ENCODE results near the gene TECPR1. TPM values are rescaled to one million over a fixed set of nuclear protein-coding genes. Genes with fewer than 3 reads are reported as not detected.

The TECPR1 gene
- total and polyA plus RNA-seq, 4 donors = 16.7 to 73.6 (median 31.8) TPM

DNA sequence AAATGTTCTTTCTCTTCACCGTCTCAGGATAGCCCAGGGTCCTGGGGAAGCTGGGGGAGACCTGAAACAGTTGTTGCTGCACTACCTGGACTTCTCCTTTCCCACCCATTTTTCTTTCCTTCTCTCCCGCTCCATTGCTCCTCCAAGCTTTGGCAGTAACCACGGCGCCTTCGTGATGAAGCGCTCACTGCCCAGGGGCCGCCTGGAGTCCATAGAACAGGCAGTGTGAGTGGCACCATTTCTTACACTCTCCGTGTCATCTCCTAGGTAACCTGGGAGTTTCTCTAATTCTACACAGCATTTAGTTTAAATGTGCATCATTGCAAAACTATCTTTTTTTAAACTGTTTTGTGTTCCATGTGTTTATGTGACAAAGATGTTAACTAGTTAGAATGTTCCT is 81.1 kb downstream of the TECPR1 start:
- Histone ChIP-seq H3K27me3 (ENCODE audit: control insufficient read depth in 3 of 3, insufficient read depth in 3 of 3, low read length in 2 of 3) (no peaks in the 10 kb centered on the region), H3K4me1 (ENCODE audit: control insufficient read depth in 5 of 5, insufficient read depth in 5 of 5, low read length in 5 of 5) (peaks cover 0 to 8% (median 0%) of the 10 kb centered on the region in 5 donors), H3K4me3 (no peak overlapping the region), H3K9ac (ENCODE audit: insufficient read depth in 1 of 2, low read length in 2 of 2) (no peak overlapping the region), H3K27ac (ENCODE audit: low read depth in 1 of 2, low read length in 1 of 2) (no peak overlapping the region), H3K36me3 (ENCODE audit: control insufficient read depth in 4 of 4, insufficient read depth in 4 of 4, low read length in 4 of 4) (peaks cover 0 to 11% (median 6%) of the 10 kb centered on the region in 4 donors), H3K9me3 (ENCODE audit: control insufficient read depth in 4 of 4, insufficient read depth in 3 of 4, low read length in 3 of 4) (no peaks in the 10 kb centered on the region)
- WGBS, 2 donors = 91 to 95% methylated on average over 8 of the region's 8 CpGs
- ATAC-seq (ENCODE audit: insufficient read depth, low FRiP score) (no peak), DNase-seq (no peak)
- TF ChIP-seq, protein P1, sequence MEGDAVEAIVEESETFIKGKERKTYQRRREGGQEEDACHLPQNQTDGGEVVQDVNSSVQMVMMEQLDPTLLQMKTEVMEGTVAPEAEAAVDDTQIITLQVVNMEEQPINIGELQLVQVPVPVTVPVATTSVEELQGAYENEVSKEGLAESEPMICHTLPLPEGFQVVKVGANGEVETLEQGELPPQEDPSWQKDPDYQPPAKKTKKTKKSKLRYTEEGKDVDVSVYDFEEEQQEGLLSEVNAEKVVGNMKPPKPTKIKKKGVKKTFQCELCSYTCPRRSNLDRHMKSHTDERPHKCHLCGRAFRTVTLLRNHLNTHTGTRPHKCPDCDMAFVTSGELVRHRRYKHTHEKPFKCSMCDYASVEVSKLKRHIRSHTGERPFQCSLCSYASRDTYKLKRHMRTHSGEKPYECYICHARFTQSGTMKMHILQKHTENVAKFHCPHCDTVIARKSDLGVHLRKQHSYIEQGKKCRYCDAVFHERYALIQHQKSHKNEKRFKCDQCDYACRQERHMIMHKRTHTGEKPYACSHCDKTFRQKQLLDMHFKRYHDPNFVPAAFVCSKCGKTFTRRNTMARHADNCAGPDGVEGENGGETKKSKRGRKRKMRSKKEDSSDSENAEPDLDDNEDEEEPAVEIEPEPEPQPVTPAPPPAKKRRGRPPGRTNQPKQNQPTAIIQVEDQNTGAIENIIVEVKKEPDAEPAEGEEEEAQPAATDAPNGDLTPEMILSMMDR (IDR thresholded peaks at IDR 0.05; ENCODE audit: control extremely low read depth, extremely low read depth) = no peak

DNA sequence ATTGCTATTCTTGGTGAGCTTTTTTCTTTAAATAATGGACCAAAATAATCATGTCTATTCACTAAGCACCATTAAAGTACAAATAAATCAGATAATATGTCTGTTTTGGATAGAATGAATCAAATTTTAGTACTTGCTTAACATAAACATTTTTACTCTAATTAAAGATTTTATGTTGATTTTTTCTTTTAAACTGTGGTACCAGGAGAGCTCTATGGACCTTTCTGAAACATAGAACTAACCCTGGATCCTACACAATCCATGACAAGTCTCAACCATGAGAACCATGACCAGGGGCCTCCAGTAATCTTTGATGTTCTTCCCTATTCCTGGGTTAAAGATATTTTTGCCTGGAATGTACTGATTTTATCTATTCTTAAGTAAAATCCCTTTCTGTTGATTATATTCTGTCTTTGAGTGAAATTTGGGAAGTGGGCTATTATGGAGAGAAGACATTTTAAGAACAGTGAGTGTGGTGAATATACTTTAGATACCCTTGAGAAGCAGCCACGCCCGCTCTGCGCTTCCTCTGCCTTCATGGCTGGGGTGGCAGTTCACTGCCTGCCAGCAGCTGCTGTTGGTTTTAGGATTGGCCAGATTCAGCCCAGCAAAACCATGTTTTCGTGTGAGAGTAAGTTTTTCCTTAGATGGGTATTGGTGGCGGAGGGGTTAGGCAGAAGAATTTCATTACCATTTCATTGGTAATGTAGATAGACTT is 83.0 kb downstream of the TECPR1 start:
- ATAC-seq (ENCODE audit: insufficient read depth, low FRiP score) = no peak

DNA sequence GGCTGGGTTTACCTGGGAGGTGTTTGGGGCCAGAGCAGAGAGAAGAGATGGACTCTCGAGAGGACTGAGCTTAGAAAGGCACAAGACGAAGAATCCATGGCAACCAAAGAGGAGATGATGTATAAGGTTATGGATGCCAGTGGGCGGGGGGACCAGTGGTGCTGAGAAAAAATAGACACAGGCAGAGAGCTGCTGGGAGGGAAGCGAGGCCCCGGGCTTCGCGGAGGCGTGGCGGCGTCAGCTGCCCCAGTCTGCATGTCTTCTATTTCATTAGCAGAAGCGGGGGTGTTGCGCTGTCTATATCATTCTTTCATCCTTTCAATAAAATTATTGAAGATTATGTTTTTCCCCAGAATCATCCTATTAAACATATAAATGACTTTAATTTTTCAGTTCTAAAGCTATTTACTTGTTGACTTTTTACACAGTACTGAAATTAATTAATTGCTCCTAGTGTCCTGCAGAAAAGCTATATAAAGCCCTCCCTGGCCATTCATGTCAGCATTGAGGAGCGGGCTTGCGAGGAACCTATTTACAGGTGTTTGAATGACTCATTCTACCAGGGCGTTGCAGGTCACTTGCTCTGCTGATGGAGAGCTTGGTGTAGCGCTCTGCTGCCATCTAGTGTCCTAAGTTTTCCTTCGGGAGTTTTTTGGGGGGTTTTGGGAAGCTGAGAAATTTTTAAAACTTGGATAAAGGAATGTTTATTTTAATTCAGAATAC is 83.7 kb downstream of the TECPR1 start:
- Histone ChIP-seq H3K36me3 (ENCODE audit: control insufficient read depth in 4 of 4, insufficient read depth in 4 of 4, low read length in 4 of 4) (peaks cover 0 to 6% (median 0%) of the 10 kb centered on the region in 4 donors), H3K4me3 (no peak overlapping the region), H3K27me3 (ENCODE audit: control insufficient read depth in 3 of 3, insufficient read depth in 3 of 3, low read length in 2 of 3) (no peaks in the 10 kb centered on the region), H3K9me3 (ENCODE audit: control insufficient read depth in 4 of 4, insufficient read depth in 3 of 4, low read length in 3 of 4) (no peaks in the 10 kb centered on the region), H3K27ac (ENCODE audit: low read depth in 1 of 2, low read length in 1 of 2) (no peak overlapping the region), H3K9ac (ENCODE audit: insufficient read depth in 1 of 2, low read length in 2 of 2) (no peak overlapping the region), H3K4me1 (ENCODE audit: control insufficient read depth in 5 of 5, insufficient read depth in 5 of 5, low read length in 5 of 5) (peaks cover 0 to 16% (median 8%) of the 10 kb centered on the region in 5 donors)
- 67 to 77% methylated on average over 17 of the region's 17 CpGs for WGBS, 2 donors
- ATAC-seq (ENCODE audit: insufficient read depth, low FRiP score) = peak; percentile 49
- TF ChIP-seq, protein P1 (IDR thresholded peaks at IDR 0.05; ENCODE audit: control extremely low read depth, extremely low read depth) = peak; percentile 81
- DNase-seq = peak; percentile 58 to 76 (median 68)

More for the DNA sequence above, 83.0 kb downstream of the TECPR1 start:
- Histone ChIP-seq H3K4me1 (ENCODE audit: control insufficient read depth in 5 of 5, insufficient read depth in 5 of 5, low read length in 5 of 5) (peaks cover 0 to 9% (median 3%) of the 10 kb centered on the region in 5 donors), H3K9ac (ENCODE audit: insufficient read depth in 1 of 2, low read length in 2 of 2) (no peak overlapping the region), H3K9me3 (ENCODE audit: control insufficient read depth in 4 of 4, insufficient read depth in 3 of 4, low read length in 3 of 4) (no peaks in the 10 kb centered on the region), H3K27me3 (ENCODE audit: control insufficient read depth in 3 of 3, insufficient read depth in 3 of 3, low read length in 2 of 3) (no peaks in the 10 kb centered on the region), H3K36me3 (ENCODE audit: control insufficient read depth in 4 of 4, insufficient read depth in 4 of 4, low read length in 4 of 4) (peaks cover 0 to 6% (median 0%) of the 10 kb centered on the region in 4 donors), H3K4me3 (no peak overlapping the region), H3K27ac (ENCODE audit: low read depth in 1 of 2, low read length in 1 of 2) (no peak overlapping the region)
- no peak for DNase-seq
- TF ChIP-seq, protein P1 (IDR thresholded peaks at IDR 0.05; ENCODE audit: control extremely low read depth, extremely low read depth) = no peak
- 88 to 89% methylated on average over 5 of the region's 5 CpGs for WGBS, 2 donors
